ENCODE results near the gene S100PBP. TPM values are rescaled to one million over a fixed set of nuclear protein-coding genes. Genes with fewer than 3 reads are reported as not detected.
"Not testable (repeated sequence)": the region's sequence is repeated elsewhere in the genome, so short reads cannot be mapped to it uniquely, and the experiment has no call there.

Gene S100PBP
- total RNA-seq, 1 donor from 2014 or later, result 53.8 TPM

DNA sequence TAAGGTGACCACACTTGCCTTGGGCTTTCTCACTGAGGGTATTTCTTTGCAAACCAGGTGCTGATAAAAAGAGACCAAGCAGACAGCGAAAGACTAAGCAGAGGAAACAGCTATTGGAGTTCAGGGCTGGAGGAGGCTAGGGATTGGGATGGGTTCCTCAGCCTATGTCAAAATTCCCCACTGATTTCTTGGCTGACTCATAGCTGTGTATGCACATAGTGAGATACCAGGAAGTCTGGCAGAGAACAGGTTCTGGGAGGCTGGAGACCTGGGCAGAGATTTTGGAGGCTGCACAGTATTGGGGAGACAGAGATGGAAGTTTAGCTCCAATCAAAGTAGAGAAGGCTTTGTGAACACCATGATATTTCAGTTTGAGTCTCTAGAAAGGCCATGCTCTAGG, 25.6 kb upstream of the S100PBP start:
- TF ChIP-seq, protein P1, sequence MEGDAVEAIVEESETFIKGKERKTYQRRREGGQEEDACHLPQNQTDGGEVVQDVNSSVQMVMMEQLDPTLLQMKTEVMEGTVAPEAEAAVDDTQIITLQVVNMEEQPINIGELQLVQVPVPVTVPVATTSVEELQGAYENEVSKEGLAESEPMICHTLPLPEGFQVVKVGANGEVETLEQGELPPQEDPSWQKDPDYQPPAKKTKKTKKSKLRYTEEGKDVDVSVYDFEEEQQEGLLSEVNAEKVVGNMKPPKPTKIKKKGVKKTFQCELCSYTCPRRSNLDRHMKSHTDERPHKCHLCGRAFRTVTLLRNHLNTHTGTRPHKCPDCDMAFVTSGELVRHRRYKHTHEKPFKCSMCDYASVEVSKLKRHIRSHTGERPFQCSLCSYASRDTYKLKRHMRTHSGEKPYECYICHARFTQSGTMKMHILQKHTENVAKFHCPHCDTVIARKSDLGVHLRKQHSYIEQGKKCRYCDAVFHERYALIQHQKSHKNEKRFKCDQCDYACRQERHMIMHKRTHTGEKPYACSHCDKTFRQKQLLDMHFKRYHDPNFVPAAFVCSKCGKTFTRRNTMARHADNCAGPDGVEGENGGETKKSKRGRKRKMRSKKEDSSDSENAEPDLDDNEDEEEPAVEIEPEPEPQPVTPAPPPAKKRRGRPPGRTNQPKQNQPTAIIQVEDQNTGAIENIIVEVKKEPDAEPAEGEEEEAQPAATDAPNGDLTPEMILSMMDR (conservative IDR thresholded peaks at IDR 0.05), result no peak
- Mint-ChIP-seq H3K4me3 (no peak overlapping the region), H3K9me3 (no peaks in the 10 kb centered on the region), H3K36me3 (peaks cover 27% of the 10 kb centered on the region), H3K27me3 (no peaks in the 10 kb centered on the region), H3K4me1 (ENCODE audit: unreplicated experiment) (no peaks in the 10 kb centered on the region), H3K27ac (no peak overlapping the region)
- DNase-seq (ENCODE audit: extremely low spot score, unreplicated experiment), result no peak

DNA sequence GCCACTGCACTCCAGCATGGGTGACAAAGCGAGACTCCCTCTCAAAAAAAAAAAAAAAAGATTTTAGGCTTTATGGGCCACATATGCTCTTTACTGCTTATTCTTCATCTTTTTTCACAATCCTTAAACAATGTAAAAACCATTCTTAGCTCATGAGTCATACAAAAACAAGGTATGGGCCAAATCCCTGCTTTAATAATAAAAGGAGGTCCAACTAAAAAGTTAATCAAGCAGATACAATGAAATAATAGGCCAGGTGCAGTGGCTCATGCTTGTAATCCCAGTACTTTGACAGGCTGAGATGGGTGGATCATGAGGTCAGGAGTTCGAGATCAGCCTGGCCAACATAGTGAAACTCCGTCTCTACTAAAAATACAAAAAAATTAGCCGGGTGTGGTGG, 21.7 kb upstream of the S100PBP start:
- peaks cover 42% of the 10 kb centered on the region for H3K36me3 Mint-ChIP-seq
- not testable (repeated sequence) for H3K4me1 Mint-ChIP-seq (ENCODE audit: unreplicated experiment); H3K27me3 Mint-ChIP-seq; H3K4me3 Mint-ChIP-seq; DNase-seq (ENCODE audit: extremely low spot score, unreplicated experiment); H3K27ac Mint-ChIP-seq; H3K9me3 Mint-ChIP-seq

DNA sequence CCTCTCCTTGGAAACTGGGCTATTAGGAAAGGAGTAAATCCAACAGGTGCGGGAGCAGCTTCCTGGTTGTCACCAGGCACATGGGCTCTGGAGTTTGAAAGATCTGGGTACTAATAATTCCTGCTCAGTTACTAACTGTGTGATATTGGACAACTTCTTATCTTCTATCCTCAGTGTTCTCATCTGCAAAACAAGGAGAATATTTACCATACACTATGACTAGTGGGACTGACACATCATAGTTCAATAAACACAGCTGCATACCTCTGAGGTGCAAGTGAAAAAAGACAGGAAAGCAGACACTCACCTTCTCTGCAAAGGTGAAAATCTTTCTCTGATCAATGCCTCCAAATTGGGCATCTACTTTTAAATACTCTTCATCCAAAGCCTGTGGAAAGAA, 20.0 kb upstream of the S100PBP start:
- H3K27ac Mint-ChIP-seq, result no peak overlapping the region
- H3K27me3 Mint-ChIP-seq, result no peaks in the 10 kb centered on the region
- peaks cover 43% of the 10 kb centered on the region for H3K36me3 Mint-ChIP-seq
- no peak for DNase-seq (ENCODE audit: extremely low spot score, unreplicated experiment)
- H3K9me3 Mint-ChIP-seq, result no peaks in the 10 kb centered on the region
- no peak overlapping the region for H3K4me3 Mint-ChIP-seq
- TF ChIP-seq, protein P1 (conservative IDR thresholded peaks at IDR 0.05), result no peak
- H3K4me1 Mint-ChIP-seq (ENCODE audit: unreplicated experiment), result no peaks in the 10 kb centered on the region

DNA sequence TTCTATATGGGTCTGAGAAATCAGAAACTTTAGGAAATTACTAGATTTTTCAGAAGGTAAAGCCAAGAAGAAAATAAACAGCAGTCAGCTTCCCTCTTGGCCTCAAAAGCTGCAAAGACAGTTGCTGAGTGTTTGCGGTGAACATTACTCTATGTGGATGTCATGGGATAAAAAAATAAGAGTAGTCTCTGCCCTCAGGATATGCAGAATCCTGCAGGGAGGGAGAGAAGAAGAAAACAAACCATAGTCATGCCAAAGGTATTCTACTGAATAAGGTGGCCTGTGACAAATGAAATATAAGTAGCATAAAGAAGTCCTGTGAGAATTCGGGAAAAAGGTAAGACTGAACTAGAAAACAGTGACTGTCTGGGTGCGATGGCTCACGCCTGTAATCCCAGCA, 19.3 kb upstream of the S100PBP start:
- H3K4me1 Mint-ChIP-seq (ENCODE audit: unreplicated experiment), result no peaks in the 10 kb centered on the region
- peaks cover 40% of the 10 kb centered on the region for H3K36me3 Mint-ChIP-seq
- H3K4me3 Mint-ChIP-seq, result no peak overlapping the region
- no peaks in the 10 kb centered on the region for H3K27me3 Mint-ChIP-seq
- no peaks in the 10 kb centered on the region for H3K9me3 Mint-ChIP-seq
- TF ChIP-seq, protein P1 (conservative IDR thresholded peaks at IDR 0.05), result no peak
- DNase-seq (ENCODE audit: extremely low spot score, unreplicated experiment), result no peak
- peak overlapping the region; percentile 80 for H3K27ac Mint-ChIP-seq

DNA sequence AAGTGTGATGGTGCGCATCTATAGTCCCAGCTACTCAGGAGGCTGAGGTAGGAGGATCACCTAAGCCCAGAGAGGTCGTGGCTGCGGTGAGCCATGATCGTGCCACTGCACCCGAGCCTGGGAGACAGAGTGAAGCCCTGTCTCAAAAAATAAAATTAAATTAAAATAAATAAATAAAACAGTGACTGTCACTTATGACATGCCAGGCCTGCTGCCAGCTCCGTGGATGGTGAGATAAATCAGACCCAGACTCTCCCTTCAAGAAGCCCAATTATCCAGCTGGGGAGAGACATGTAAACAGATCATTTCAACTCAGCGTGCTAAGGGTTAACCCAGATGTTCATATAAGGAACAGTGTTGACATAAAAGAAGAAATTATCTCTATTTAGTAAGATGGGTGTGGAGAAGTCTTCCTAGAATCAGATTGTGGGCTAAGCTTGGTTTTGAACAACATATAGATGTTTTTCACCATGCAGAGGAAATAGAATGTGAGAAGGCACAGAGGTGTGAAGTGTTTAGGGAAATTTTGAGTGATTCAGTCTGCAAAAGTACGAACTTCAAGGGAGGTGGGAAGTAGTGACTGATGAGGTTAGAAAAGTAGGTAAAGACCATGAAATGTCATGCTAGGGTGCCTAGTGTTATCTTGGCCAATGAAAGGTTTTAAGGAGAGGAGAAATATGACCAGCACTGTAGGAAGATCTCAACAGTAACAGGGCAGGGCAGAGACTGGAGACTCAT, 18.6 kb upstream of the S100PBP start:
- peaks cover 36% of the 10 kb centered on the region for H3K36me3 Mint-ChIP-seq

DNA sequence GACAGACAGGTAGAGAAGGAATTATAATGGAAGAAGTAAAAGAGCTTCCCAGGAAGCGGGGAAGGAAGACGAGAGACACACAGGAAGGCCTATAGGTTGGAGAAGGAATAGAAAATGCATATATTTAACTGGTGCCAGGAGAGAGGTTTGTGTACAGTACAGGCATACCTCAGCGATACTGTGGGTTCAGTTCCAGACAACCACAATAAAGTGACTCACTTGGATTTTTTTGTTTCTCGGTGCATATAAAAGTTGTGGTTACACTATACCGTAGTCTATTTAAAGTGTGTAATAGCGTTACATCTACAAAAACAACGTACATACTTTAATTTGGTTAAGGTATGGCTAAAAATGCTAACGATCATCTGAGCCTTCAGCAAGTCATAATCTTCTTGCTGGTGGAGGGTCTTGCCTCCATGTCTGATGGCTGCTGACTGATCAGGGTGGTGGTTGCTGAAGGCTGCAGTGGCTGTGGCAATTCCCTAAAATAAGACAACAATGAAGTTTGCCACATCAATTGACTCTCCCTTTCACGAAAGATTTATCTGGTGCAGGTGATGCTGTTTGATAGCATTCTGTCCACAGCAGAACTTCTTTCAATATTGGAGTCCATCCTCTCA, 16.2 kb upstream of the S100PBP start:
- Mint-ChIP-seq H3K36me3 (peaks cover 41% of the 10 kb centered on the region), H3K27me3 (no peaks in the 10 kb centered on the region), H3K4me1 (ENCODE audit: unreplicated experiment) (no peaks in the 10 kb centered on the region), H3K4me3 (no peak overlapping the region), H3K27ac (no peak overlapping the region), H3K9me3 (no peaks in the 10 kb centered on the region)
- TF ChIP-seq, protein P1 (conservative IDR thresholded peaks at IDR 0.05), result no peak
- no peak for DNase-seq (ENCODE audit: extremely low spot score, unreplicated experiment)

More for the DNA sequence above, 18.6 kb upstream of the S100PBP start:
- H3K9me3 Mint-ChIP-seq, result no peaks in the 10 kb centered on the region
- no peaks in the 10 kb centered on the region for H3K27me3 Mint-ChIP-seq
- H3K4me3 Mint-ChIP-seq, result no peak overlapping the region
- H3K27ac Mint-ChIP-seq, result peak overlapping the region; percentile 80
- no peak for DNase-seq (ENCODE audit: extremely low spot score, unreplicated experiment)
- TF ChIP-seq, protein P1 (conservative IDR thresholded peaks at IDR 0.05), result no peak
- H3K4me1 Mint-ChIP-seq (ENCODE audit: unreplicated experiment), result no peaks in the 10 kb centered on the region

DNA sequence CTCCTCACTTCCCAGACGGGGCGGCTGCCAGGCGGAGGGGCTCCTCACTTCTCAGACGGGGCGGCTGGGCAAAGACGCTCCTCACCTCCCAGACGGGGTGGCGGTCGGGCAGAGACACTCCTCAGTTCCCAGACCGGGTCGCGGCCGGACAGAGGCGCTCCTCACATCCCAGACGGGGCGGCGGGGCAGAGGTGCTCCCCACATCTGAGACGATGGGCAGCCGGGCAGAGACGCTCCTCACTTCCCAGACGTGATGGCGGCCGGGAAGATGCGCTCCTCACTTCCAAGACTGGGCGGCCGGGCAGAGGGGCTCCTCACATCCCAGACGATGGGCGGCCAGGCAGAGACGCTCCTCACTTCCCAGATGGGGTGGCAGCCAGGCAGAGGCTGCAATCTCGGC, 13.0 kb upstream of the S100PBP start:
- peaks cover 41% of the 10 kb centered on the region for H3K36me3 Mint-ChIP-seq
- not testable (repeated sequence) for DNase-seq (ENCODE audit: extremely low spot score, unreplicated experiment); H3K27ac Mint-ChIP-seq; H3K27me3 Mint-ChIP-seq; H3K9me3 Mint-ChIP-seq; H3K4me1 Mint-ChIP-seq (ENCODE audit: unreplicated experiment); H3K4me3 Mint-ChIP-seq

Data from type B pancreatic cell (in vitro differentiated cells).